H1 (cell line): Measurements from ENCODE around the gene ATP1A1. TPM values are rescaled to one million over a fixed set of nuclear protein-coding genes. Genes with fewer than 3 reads are reported as not detected.

Experiments
- RXRA ChIP-seq: IDR thresholded peaks from 2 replicates; pipeline ENCODE4 v1.6.1; 2011; ENCODE audit warnings: low read depth, mild to moderate bottlenecking, low read length, moderate library complexity; ENCODE audit not compliant: insufficient read depth
- TEAD4 ChIP-seq: IDR thresholded peaks from 2 replicates; pipeline ENCODE4 v1.6.1; 2012; ENCODE audit warnings: low read depth, low read length, inconsistent platforms, mixed read lengths
- polyA plus RNA-seq, 7 experiments: library from polyadenylated mRNA; depleted of rRNA in 3 of 7; stranded (reverse) in 5 of 7; unstranded in 2 of 7; fragments of >200 nt in 5 of 7; fragments of 200-250 nt in 2 of 7; gene quantifications; 1 replicate in 5 of 7; 2 replicates in 1 of 7; 4 replicates in 1 of 7; pipeline versions ENCODE4 v1.2.1 to v1.2.3, GENCODE V29; 2011 to 2013; ENCODE audit warnings: missing spikeins in 2 of 7, mixed read lengths in 2 of 7
- total RNA-seq: library from RNA; stranded (reverse); fragmentation: NEBNext Ultra II Directional; extraction: Animal tissue kit (Norgen Biotek cat#: 25700); gene quantifications from 2 replicates; pipeline ENCODE4 v1.2.1, GENCODE V29; 2021

The ATP1A1 gene
- total and polyA plus RNA-seq, 2 of the 8 experiments (the other 6 are each of a cell fraction or from before 2014, with no cell fraction given): 222 to 325 TPM

DNA sequence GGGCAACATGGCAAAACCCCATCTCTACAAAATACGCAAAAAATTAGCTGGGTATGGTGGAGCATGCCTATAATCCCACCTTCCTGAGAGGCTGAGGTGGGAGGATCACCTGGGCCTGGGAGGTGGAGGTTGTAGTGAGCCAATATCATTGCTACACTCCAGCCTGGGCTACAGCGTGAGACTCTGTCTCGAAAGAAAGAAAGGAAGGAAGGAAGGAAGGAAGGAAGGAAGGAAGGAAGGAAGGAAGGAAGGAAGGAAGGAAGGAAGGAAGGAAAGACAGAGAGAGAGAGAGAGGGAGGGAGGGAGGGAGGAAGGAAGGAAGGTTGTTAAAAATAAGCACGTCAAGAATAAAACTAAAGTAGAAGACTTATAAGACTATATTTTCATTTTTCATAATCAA, 17.0 kb upstream of the ATP1A1 start (continued):
- no peak for TF ChIP-seq TEAD4
- no peak for TF ChIP-seq RXRA
